ENCODE data around the gene UST.

Gene UST

GRCh38 chr6:149122850-149123821 lies 376.3 kb downstream of the UST start:
- no peak for DNase-seq (ENCODE audit: low spot score)

- no peak for DNase-seq (ENCODE audit: low spot score)
Observed at GRCh38 chr6:149125309-149125708, 378.5 kb downstream of the UST start.

All from COLO829 (cell line).